ENCODE data around the gene HSH2D.

HSH2D gene

GRCh38 chr19:16185768-16186123, 42.3 kb downstream of the HSH2D start:
- H3K9me3 Mint-ChIP-seq = no peaks in the 10 kb centered on the region
- H3K4me3 Mint-ChIP-seq = peak overlapping the region; percentile 100
- H3K27ac Mint-ChIP-seq = peak overlapping the region; percentile 99
- H3K36me3 Mint-ChIP-seq (ENCODE audit: low read depth) = peaks cover 51% of the 10 kb centered on the region
- DNase-seq = peak; percentile 69
- H3K4me1 Mint-ChIP-seq (ENCODE audit: low read depth) = peaks cover 41% of the 10 kb centered on the region
- no peaks in the 10 kb centered on the region for H3K27me3 Mint-ChIP-seq

- Mint-ChIP-seq H3K4me3 (no peak overlapping the region), H3K36me3 (ENCODE audit: low read depth) (peaks cover 76% of the 10 kb centered on the region), H3K4me1 (ENCODE audit: low read depth) (peaks cover 34% of the 10 kb centered on the region), H3K27me3 (no peaks in the 10 kb centered on the region), H3K27ac (peak overlapping the region; percentile 70), H3K9me3 (no peaks in the 10 kb centered on the region)
- DNase-seq = no peak
Measured at GRCh38 chr19:16188521-16188920, 45.0 kb downstream of the HSH2D start.

GRCh38 chr19:16190198-16190597, 46.7 kb downstream of the HSH2D start:
- H3K27me3 Mint-ChIP-seq = no peaks in the 10 kb centered on the region
- no peaks in the 10 kb centered on the region for H3K9me3 Mint-ChIP-seq
- H3K4me3 Mint-ChIP-seq = no peak overlapping the region
- H3K36me3 Mint-ChIP-seq (ENCODE audit: low read depth) = peaks cover 81% of the 10 kb centered on the region
- DNase-seq = no peak
- H3K27ac Mint-ChIP-seq = peak overlapping the region; percentile 47
- peaks cover 29% of the 10 kb centered on the region for H3K4me1 Mint-ChIP-seq (ENCODE audit: low read depth)

GRCh38 chr19:16190736-16191135, 47.3 kb downstream of the HSH2D start:
- H3K27ac Mint-ChIP-seq = peak overlapping the region; percentile 47
- H3K36me3 Mint-ChIP-seq (ENCODE audit: low read depth) = peaks cover 76% of the 10 kb centered on the region
- H3K27me3 Mint-ChIP-seq = no peaks in the 10 kb centered on the region
- no peak overlapping the region for H3K4me3 Mint-ChIP-seq
- no peaks in the 10 kb centered on the region for H3K9me3 Mint-ChIP-seq
- DNase-seq = no peak
- H3K4me1 Mint-ChIP-seq (ENCODE audit: low read depth) = peaks cover 26% of the 10 kb centered on the region

GRCh38 chr19:16191216-16191908, 47.9 kb downstream of the HSH2D start:
- Mint-ChIP-seq H3K27ac (peak overlapping the region; percentile 63), H3K27me3 (no peaks in the 10 kb centered on the region), H3K9me3 (no peaks in the 10 kb centered on the region), H3K36me3 (ENCODE audit: low read depth) (peaks cover 71% of the 10 kb centered on the region), H3K4me1 (ENCODE audit: low read depth) (peaks cover 21% of the 10 kb centered on the region), H3K4me3 (no peak overlapping the region)
- DNase-seq = no peak

- peaks cover 16% of the 10 kb centered on the region for H3K4me1 Mint-ChIP-seq (ENCODE audit: low read depth)
- H3K27me3 Mint-ChIP-seq = no peaks in the 10 kb centered on the region
- no peak overlapping the region for H3K4me3 Mint-ChIP-seq
- no peak overlapping the region for H3K27ac Mint-ChIP-seq
- peaks cover 57% of the 10 kb centered on the region for H3K36me3 Mint-ChIP-seq (ENCODE audit: low read depth)
- H3K9me3 Mint-ChIP-seq = no peaks in the 10 kb centered on the region
- no peak for DNase-seq
Measured at GRCh38 chr19:16193466-16193865, 50.0 kb downstream of the HSH2D start.

- H3K4me1 Mint-ChIP-seq (ENCODE audit: low read depth) = peaks cover 40% of the 10 kb centered on the region
- H3K4me3 Mint-ChIP-seq = peak overlapping the region; percentile 87
- no peaks in the 10 kb centered on the region for H3K9me3 Mint-ChIP-seq
- no peak for DNase-seq
- peak overlapping the region; percentile 99 for H3K27ac Mint-ChIP-seq
- no peaks in the 10 kb centered on the region for H3K27me3 Mint-ChIP-seq
- peaks cover 49% of the 10 kb centered on the region for H3K36me3 Mint-ChIP-seq (ENCODE audit: low read depth)
Measured at GRCh38 chr19:16197188-16197621, 53.7 kb downstream of the HSH2D start.

- no peaks in the 10 kb centered on the region for H3K9me3 Mint-ChIP-seq
- H3K4me3 Mint-ChIP-seq = peak within 1 kb of the TSS; percentile 87
- H3K27ac Mint-ChIP-seq = peak within 1 kb of the TSS; percentile 99
- H3K36me3 Mint-ChIP-seq (ENCODE audit: low read depth) = peaks cover 51% of the 10 kb centered on the region
- peak; percentile 99 for DNase-seq
- no peaks in the 10 kb centered on the region for H3K27me3 Mint-ChIP-seq
- H3K4me1 Mint-ChIP-seq (ENCODE audit: low read depth) = peaks cover 46% of the 10 kb centered on the region
Measured at GRCh38 chr19:16197622-16198369, 54.3 kb downstream of the HSH2D start, which contains the start of gene AP1M1. Gene AP1M1 (plus strand): TSS chr19:16197911. CDS start chr19:16198027, 116 bp downstream.

- H3K4me1 Mint-ChIP-seq (ENCODE audit: low read depth) = peaks cover 52% of the 10 kb centered on the region
- H3K4me3 Mint-ChIP-seq = peak overlapping the region; percentile 87
- no peak for DNase-seq
- H3K9me3 Mint-ChIP-seq = no peaks in the 10 kb centered on the region
- peaks cover 52% of the 10 kb centered on the region for H3K36me3 Mint-ChIP-seq (ENCODE audit: low read depth)
- no peaks in the 10 kb centered on the region for H3K27me3 Mint-ChIP-seq
- H3K27ac Mint-ChIP-seq = peak overlapping the region; percentile 85
Measured at GRCh38 chr19:16198370-16198651, 54.8 kb downstream of the HSH2D start.

GRCh38 chr19:16199275-16199932, 55.9 kb downstream of the HSH2D start:
- DNase-seq = peak; percentile 27
- Mint-ChIP-seq H3K9me3 (no peaks in the 10 kb centered on the region), H3K36me3 (ENCODE audit: low read depth) (peaks cover 56% of the 10 kb centered on the region), H3K27ac (peak overlapping the region; percentile 85), H3K4me3 (peak overlapping the region; percentile 87), H3K27me3 (no peaks in the 10 kb centered on the region), H3K4me1 (ENCODE audit: low read depth) (peaks cover 56% of the 10 kb centered on the region)

GRCh38 chr19:16200038-16201010, 56.8 kb downstream of the HSH2D start:
- Mint-ChIP-seq H3K4me1 (ENCODE audit: low read depth) (peaks cover 56% of the 10 kb centered on the region), H3K4me3 (peak overlapping the region; percentile 37), H3K27ac (peak overlapping the region; percentile 81), H3K36me3 (ENCODE audit: low read depth) (peaks cover 61% of the 10 kb centered on the region), H3K27me3 (no peaks in the 10 kb centered on the region), H3K9me3 (no peaks in the 10 kb centered on the region)
- DNase-seq = peak; percentile 26

- Mint-ChIP-seq H3K9me3 (no peaks in the 10 kb centered on the region), H3K4me3 (no peak overlapping the region), H3K4me1 (ENCODE audit: low read depth) (peaks cover 56% of the 10 kb centered on the region), H3K27ac (peak overlapping the region; percentile 81), H3K27me3 (no peaks in the 10 kb centered on the region), H3K36me3 (ENCODE audit: low read depth) (peaks cover 65% of the 10 kb centered on the region)
- no peak for DNase-seq
Measured at GRCh38 chr19:16201011-16201391, 57.5 kb downstream of the HSH2D start.

- Mint-ChIP-seq H3K27me3 (no peaks in the 10 kb centered on the region), H3K9me3 (no peaks in the 10 kb centered on the region), H3K4me3 (no peak overlapping the region), H3K36me3 (ENCODE audit: low read depth) (peaks cover 77% of the 10 kb centered on the region), H3K4me1 (ENCODE audit: low read depth) (peaks cover 64% of the 10 kb centered on the region), H3K27ac (peak overlapping the region; percentile 66)
- no peak for DNase-seq
Measured at GRCh38 chr19:16202320-16203255, 59.1 kb downstream of the HSH2D start.

All from activated T-cell treated with anti-CD3 and anti-CD28 coated beads, Interleukin-2, amount 50 U/mL, for 24 hours (primary cell).